A673 (cell line): ENCODE measurements around the gene SGO2.

Source experiments
- EZH2 ChIP-seq: fragments of 200-600 bp; sonication (generic); IDR thresholded peaks from 2 replicates; pipeline ENCODE4 v1.6.1; 2017; ENCODE audit warnings: borderline replicate concordance, low read depth, mild to moderate bottlenecking, mixed read lengths, antibody characterized with exemption, low read length; ENCODE audit not compliant: poor library complexity, severe bottlenecking
- TF ChIP-seq, protein P1 (sequence below): fragments of 300-800, 200-600 bp; sonication (generic); conservative IDR thresholded peaks from 2 replicates; pipeline ENCODE4 v1.5.1; 2017; ENCODE audit warnings: low read depth, mild to moderate bottlenecking, antibody characterized with exemption, low read length, moderate library complexity, mixed read lengths

DNA sequence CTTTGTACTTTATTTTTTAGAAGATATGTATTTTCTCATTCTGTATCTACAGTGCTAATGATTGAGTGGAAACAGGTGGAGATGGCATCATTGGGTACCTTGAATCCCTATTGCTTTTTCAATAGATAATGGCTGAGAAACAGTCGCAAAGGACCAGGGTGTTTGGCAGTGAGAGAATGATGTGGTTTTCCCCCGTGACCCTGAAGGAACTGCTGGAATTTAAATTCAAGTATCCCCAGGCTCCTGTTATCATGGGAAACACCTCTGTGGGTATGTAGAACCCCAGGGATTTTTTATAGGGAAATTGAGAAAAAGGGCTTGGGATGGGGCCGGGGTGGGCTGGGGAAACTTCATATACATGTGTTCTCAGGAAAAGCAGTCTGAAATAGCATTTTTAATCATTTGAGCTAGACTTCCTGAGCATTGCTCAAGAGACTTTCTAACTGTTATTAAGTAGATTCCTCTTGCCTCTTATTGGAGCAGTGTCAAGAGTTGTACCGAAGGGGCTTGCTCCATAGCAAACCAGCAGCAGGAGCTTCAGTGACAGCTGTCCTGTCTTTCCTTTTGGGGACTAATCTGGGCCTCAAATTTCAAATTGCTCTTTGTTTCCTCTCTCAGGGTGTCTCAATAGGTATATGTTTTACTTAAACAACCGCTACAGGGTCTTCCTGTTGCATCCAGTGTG is 78.7 kb downstream of the SGO2 start:
- TF ChIP-seq EZH2 = no peak
- TF ChIP-seq, protein P1, sequence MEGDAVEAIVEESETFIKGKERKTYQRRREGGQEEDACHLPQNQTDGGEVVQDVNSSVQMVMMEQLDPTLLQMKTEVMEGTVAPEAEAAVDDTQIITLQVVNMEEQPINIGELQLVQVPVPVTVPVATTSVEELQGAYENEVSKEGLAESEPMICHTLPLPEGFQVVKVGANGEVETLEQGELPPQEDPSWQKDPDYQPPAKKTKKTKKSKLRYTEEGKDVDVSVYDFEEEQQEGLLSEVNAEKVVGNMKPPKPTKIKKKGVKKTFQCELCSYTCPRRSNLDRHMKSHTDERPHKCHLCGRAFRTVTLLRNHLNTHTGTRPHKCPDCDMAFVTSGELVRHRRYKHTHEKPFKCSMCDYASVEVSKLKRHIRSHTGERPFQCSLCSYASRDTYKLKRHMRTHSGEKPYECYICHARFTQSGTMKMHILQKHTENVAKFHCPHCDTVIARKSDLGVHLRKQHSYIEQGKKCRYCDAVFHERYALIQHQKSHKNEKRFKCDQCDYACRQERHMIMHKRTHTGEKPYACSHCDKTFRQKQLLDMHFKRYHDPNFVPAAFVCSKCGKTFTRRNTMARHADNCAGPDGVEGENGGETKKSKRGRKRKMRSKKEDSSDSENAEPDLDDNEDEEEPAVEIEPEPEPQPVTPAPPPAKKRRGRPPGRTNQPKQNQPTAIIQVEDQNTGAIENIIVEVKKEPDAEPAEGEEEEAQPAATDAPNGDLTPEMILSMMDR = no peak
